ENCODE results near the gene DGKI. TPM values are rescaled to one million over a fixed set of nuclear protein-coding genes. Genes with fewer than 3 reads are reported as not detected.

Gene DGKI
- total RNA-seq, 1 experiment from 2014 or later = 0.15 TPM

DNA sequence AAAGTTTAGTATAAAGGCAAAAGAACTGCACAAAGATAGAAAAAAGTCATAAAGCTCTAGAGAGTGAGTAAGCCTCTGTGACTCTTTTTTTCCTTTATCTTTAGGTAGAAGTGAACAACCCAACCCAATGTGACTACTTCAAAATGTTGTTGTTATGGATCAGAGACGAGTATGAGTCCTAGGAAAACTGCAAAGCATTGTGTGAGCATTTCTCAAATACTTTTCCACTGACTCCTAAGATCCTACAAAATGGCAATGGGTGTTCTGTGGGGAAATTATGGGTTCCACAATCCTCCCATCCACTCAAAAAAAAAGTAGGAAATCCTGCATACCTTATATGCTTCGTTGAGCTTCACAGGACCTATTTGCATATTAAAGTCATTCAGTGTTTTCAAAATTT, 177.1 kb downstream of the DGKI start:
- no peaks in the 10 kb centered on the region for H3K36me3 ChIP-seq (ENCODE audit: control insufficient read depth in 1 of 2, insufficient read depth in 2 of 2, low read length in 2 of 2)
- H3K27ac ChIP-seq (ENCODE audit: low read depth, low read length) = no peak overlapping the region
- no peak for TF ChIP-seq ELF1 (IDR thresholded peaks at IDR 0.05; ENCODE audit: borderline replicate concordance, low read depth)
- TF ChIP-seq TCF7L2 (IDR thresholded peaks at IDR 0.05; ENCODE audit: borderline replicate concordance, extremely low read depth, insufficient read depth, insufficient read length) = no peak
- no peak for TF ChIP-seq SRF (IDR thresholded peaks at IDR 0.05; ENCODE audit: low read depth)
- TF ChIP-seq SIN3A (IDR thresholded peaks at IDR 0.05; ENCODE audit: low read depth) = no peak
- TF ChIP-seq POLR2AphosphoS5 (IDR thresholded peaks at IDR 0.05; ENCODE audit: low read depth, low read length) = no peak
- no peak for TF ChIP-seq EZH2 (IDR thresholded peaks at IDR 0.05)
- TF ChIP-seq POLR2A (IDR thresholded peaks at IDR 0.05; ENCODE audit: borderline replicate concordance, extremely low read depth, insufficient read depth, insufficient read length) = no peak
- TF ChIP-seq JUND (IDR thresholded peaks at IDR 0.05) = no peak
- TF ChIP-seq EZH2phosphoT487 (IDR thresholded peaks at IDR 0.05; ENCODE audit: borderline replicate concordance) = no peak
- TF ChIP-seq, protein P1, sequence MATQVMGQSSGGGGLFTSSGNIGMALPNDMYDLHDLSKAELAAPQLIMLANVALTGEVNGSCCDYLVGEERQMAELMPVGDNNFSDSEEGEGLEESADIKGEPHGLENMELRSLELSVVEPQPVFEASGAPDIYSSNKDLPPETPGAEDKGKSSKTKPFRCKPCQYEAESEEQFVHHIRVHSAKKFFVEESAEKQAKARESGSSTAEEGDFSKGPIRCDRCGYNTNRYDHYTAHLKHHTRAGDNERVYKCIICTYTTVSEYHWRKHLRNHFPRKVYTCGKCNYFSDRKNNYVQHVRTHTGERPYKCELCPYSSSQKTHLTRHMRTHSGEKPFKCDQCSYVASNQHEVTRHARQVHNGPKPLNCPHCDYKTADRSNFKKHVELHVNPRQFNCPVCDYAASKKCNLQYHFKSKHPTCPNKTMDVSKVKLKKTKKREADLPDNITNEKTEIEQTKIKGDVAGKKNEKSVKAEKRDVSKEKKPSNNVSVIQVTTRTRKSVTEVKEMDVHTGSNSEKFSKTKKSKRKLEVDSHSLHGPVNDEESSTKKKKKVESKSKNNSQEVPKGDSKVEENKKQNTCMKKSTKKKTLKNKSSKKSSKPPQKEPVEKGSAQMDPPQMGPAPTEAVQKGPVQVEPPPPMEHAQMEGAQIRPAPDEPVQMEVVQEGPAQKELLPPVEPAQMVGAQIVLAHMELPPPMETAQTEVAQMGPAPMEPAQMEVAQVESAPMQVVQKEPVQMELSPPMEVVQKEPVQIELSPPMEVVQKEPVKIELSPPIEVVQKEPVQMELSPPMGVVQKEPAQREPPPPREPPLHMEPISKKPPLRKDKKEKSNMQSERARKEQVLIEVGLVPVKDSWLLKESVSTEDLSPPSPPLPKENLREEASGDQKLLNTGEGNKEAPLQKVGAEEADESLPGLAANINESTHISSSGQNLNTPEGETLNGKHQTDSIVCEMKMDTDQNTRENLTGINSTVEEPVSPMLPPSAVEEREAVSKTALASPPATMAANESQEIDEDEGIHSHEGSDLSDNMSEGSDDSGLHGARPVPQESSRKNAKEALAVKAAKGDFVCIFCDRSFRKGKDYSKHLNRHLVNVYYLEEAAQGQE (IDR thresholded peaks at IDR 0.05; ENCODE audit: low read depth) = no peak
- no peak for TF ChIP-seq RAD21 (IDR thresholded peaks at IDR 0.05; ENCODE audit: low read depth)
- TF ChIP-seq ATF3 (IDR thresholded peaks at IDR 0.05) = no peak
- TF ChIP-seq FOSL1 (IDR thresholded peaks at IDR 0.05; ENCODE audit: low read depth) = no peak
- no peak for TF ChIP-seq CEBPB (IDR thresholded peaks at IDR 0.05; ENCODE audit: low read depth)
- no peak for TF ChIP-seq ZBTB33 (IDR thresholded peaks at IDR 0.05; ENCODE audit: extremely low read depth, insufficient replicate concordance, low read length)
- TF ChIP-seq MAX (IDR thresholded peaks at IDR 0.05) = no peak
- no peak for ATAC-seq
- H2AFZ ChIP-seq (ENCODE audit: low read depth, low read length, poor library complexity, severe bottlenecking) = no peak overlapping the region
- no peak for DNase-seq (ENCODE audit: low read depth, low spot score)
- H3K9me3 ChIP-seq (ENCODE audit: control insufficient read depth in 1 of 2, insufficient read depth in 1 of 2, low read depth in 1 of 2, low read length in 2 of 2) = no peaks in the 10 kb centered on the region
- no peaks in the 10 kb centered on the region for H3K79me2 ChIP-seq (ENCODE audit: insufficient read depth, low read length)
- no peaks in the 10 kb centered on the region for H4K20me1 ChIP-seq (ENCODE audit: insufficient read depth)
- BruUV-seq (replicated peaks) = no TSS peak
- intact Hi-C loops (cut with micrococcal nuclease) = no loop called here
- no peaks in the 10 kb centered on the region for H3K9me2 ChIP-seq (ENCODE audit: insufficient read depth)
- no peak overlapping the region for H3K4me2 ChIP-seq (ENCODE audit: low read length)
- ChIA-PET CTCF (no interaction called here), POLR2A (no interaction called here), RAD21 (ENCODE audit: low non-redundant PET in 1 of 2, low total read pairs in 2 of 2, uncharacterized antibody in 2 of 2, unreplicated experiment in 2 of 2) (no interaction called here)
- peaks cover 63% of the 10 kb centered on the region for H3K27me3 ChIP-seq (ENCODE audit: insufficient read depth, low read length)
- no peak overlapping the region for H3K4me3 ChIP-seq (replicated peaks in 1 of 2; ENCODE audit: low read depth in 1 of 2, low read length in 2 of 2)
- H3K4me1 ChIP-seq (ENCODE audit: control insufficient read depth in 1 of 2, insufficient read depth in 2 of 2, low read length in 2 of 2) = no peaks in the 10 kb centered on the region
- no peak overlapping the region for H3K9ac ChIP-seq (ENCODE audit: low read length)

Measured in HCT116 (cell line).